ENCODE measurements around the gene ACLY. TPM values are rescaled to one million over a fixed set of nuclear protein-coding genes. Genes with fewer than 3 reads are reported as not detected.

The ACLY gene
- total and polyA plus RNA-seq, 2 of the 13 experiments (the other 11 are each of a cell fraction or from before 2014, with no cell fraction given): 111 to 218 TPM

DNA sequence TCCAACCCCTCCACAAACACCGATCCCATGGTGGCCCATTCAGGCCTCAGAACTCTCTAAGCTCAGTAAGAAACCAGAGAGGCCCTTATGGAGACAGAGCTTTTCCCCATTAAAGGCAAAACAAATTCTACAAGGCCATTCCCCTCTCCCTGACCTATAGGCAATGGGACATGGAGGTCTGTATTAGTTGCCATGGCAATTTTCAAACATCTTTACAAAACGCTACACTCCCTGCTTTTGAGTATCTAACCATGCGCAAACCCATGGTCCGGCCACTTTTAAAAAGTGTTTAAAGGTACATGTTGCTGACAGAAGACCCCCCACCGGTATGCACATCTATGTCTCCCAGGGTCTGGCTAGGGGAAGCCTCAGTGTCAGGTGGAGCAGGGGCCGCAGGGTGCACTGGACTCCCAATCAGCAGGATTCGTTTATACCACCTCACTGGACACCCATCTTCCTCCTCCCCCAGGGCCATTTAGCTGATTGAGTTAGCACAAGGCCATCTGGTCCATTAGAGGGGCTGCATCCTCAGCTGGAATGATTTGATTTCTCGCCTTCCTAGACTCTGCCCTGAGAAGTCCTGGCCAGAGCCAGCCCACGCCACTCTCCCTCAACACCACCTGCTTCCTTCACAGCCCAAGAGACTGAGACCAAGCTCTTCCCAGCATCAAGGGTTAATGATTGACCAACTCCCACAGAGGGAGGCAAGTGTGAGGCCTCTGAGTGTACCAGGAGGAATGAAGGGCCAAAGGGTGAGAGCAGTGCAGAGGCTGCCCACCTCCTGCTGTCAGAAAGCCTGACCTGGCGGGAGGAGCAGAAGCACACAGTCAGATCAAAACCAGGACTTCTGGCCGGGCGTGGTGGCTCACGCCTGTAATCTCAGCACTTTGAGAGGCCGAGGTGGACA is 10.9 kb downstream of the ACLY start (continued):
- TF ChIP-seq MEIS2 (CRISPR knock-in tag; IDR thresholded peaks at IDR 0.05) (peak; percentile 89; the same call in 1 of the 2 replicates), KDM5B (CRISPR knock-in tag; IDR thresholded peaks at IDR 0.05; ENCODE audit: borderline replicate concordance) (peak; percentile 63; the same call in 1 of the 2 replicates), MLLT10 (CRISPR knock-in tag; IDR thresholded peaks at IDR 0.05) (no peak), MAF1 (CRISPR knock-in tag; IDR thresholded peaks at IDR 0.05; ENCODE audit: borderline replicate concordance) (no peak), FLYWCH1 (CRISPR knock-in tag; IDR thresholded peaks at IDR 0.05) (no peak), ZNF382 (CRISPR knock-in tag; IDR thresholded peaks at IDR 0.05; ENCODE audit: borderline replicate concordance) (no peak), NR2F6 (IDR thresholded peaks at IDR 0.05) (peak; percentile 64), NR2F6 (CRISPR knock-in tag; IDR thresholded peaks at IDR 0.05) (peak; percentile 84), ZNF747 (CRISPR knock-in tag; IDR thresholded peaks at IDR 0.05; ENCODE audit: borderline replicate concordance) (peak; percentile 51; the same call in 1 of the 2 replicates), CENPX (CRISPR knock-in tag; IDR thresholded peaks at IDR 0.05) (no peak), ZFY (CRISPR knock-in tag; IDR thresholded peaks at IDR 0.05) (no peak; the same call in 1 of the 2 replicates), ZNF883 (CRISPR knock-in tag; IDR thresholded peaks at IDR 0.05; ENCODE audit: not compliant biosample characterization) (peak; percentile 65), ZNF3 (CRISPR knock-in tag; IDR thresholded peaks at IDR 0.05) (no peak), DNMT1 (CRISPR knock-in tag; IDR thresholded peaks at IDR 0.05) (no peak), SRY (CRISPR knock-in tag; IDR thresholded peaks at IDR 0.05) (no peak), TRIM24 (CRISPR knock-in tag; IDR thresholded peaks at IDR 0.05) (no peak), HOXA5 (CRISPR knock-in tag; IDR thresholded peaks at IDR 0.05) (no peak), CC2D1A (CRISPR knock-in tag; IDR thresholded peaks at IDR 0.05) (no peak)
- TF ChIP-seq, protein P1, sequence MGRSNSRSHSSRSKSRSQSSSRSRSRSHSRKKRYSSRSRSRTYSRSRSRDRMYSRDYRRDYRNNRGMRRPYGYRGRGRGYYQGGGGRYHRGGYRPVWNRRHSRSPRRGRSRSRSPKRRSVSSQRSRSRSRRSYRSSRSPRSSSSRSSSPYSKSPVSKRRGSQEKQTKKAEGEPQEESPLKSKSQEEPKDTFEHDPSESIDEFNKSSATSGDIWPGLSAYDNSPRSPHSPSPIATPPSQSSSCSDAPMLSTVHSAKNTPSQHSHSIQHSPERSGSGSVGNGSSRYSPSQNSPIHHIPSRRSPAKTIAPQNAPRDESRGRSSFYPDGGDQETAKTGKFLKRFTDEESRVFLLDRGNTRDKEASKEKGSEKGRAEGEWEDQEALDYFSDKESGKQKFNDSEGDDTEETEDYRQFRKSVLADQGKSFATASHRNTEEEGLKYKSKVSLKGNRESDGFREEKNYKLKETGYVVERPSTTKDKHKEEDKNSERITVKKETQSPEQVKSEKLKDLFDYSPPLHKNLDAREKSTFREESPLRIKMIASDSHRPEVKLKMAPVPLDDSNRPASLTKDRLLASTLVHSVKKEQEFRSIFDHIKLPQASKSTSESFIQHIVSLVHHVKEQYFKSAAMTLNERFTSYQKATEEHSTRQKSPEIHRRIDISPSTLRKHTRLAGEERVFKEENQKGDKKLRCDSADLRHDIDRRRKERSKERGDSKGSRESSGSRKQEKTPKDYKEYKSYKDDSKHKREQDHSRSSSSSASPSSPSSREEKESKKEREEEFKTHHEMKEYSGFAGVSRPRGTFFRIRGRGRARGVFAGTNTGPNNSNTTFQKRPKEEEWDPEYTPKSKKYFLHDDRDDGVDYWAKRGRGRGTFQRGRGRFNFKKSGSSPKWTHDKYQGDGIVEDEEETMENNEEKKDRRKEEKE (IDR thresholded peaks at IDR 0.05): no peak
- TF ChIP-seq, protein P2, sequence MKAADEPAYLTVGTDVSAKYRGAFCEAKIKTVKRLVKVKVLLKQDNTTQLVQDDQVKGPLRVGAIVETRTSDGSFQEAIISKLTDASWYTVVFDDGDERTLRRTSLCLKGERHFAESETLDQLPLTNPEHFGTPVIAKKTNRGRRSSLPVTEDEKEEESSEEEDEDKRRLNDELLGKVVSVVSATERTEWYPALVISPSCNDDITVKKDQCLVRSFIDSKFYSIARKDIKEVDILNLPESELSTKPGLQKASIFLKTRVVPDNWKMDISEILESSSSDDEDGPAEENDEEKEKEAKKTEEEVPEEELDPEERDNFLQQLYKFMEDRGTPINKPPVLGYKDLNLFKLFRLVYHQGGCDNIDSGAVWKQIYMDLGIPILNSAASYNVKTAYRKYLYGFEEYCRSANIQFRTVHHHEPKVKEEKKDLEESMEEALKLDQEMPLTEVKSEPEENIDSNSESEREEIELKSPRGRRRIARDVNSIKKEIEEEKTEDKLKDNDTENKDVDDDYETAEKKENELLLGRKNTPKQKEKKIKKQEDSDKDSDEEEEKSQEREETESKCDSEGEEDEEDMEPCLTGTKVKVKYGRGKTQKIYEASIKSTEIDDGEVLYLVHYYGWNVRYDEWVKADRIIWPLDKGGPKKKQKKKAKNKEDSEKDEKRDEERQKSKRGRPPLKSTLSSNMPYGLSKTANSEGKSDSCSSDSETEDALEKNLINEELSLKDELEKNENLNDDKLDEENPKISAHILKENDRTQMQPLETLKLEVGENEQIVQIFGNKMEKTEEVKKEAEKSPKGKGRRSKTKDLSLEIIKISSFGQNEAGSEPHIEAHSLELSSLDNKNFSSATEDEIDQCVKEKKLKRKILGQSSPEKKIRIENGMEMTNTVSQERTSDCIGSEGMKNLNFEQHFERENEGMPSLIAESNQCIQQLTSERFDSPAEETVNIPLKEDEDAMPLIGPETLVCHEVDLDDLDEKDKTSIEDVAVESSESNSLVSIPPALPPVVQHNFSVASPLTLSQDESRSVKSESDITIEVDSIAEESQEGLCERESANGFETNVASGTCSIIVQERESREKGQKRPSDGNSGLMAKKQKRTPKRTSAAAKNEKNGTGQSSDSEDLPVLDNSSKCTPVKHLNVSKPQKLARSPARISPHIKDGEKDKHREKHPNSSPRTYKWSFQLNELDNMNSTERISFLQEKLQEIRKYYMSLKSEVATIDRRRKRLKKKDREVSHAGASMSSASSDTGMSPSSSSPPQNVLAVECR (CRISPR knock-in tag; IDR thresholded peaks at IDR 0.05; ENCODE audit: borderline replicate concordance): peak; percentile 91; the same call in 1 of the 2 replicates

Measured in HepG2 (cell line).